Stimulated activated CD4-positive, alpha-beta T cell treated with anti-CD3 and anti-CD28 coated beads, Interleukin-1b, Interleukin-23, amount 100 ng/mL, for 1 hour (primary cell): Measurements from ENCODE around the gene HLA-C.
"Not testable (repeated sequence)": the region's sequence is repeated elsewhere in the genome, so short reads cannot be mapped to it uniquely, and the experiment has no call there.

ENCODE experiments used
- DNase-seq, 2 donors: peaks; one replicate each; pipeline ENCODE4 v3.0.0-alpha.2; 2020; ENCODE audit warnings: low read depth in 2 of 2

The HLA-C gene

GRCh38 chr6:31271641-31272357 lies at the start of gene HLA-C:
TSS of gene HLA-C (minus strand) at chr6:31272092. CDS start at chr6:31272071, 21 bp downstream.
- DNase-seq: peak; percentile 69 to 83

DNA sequence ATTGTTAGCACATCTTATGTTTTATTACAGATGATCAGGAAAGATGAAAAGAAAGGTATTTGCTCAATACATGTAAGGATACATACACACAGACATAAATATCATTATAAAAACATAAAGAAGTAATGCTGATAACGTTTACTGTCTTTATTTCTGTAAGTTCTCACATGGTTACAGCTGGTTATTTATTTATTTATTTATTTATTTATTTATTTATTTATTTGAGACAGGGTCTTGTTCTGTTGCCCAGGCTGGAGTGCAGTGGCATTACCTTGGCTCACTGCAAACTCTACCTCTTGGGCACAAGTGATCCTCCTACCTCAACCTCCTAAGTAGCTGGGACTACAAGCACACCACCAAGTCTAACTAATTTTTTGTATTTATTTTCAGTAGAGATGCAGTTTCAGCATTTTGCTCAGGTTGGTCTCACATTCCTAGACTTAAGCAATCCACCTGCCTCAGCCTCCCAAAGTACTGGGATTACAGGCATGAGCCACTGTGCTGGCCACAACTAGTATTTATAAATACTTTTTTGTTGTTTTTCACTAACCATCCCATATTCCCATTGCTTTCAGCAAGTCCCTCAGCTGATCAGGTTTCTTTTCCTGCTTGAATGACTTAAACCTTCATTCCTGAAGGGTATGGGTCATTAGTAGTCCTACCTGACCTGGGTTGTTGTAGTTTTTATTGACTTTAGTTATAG lies 49.3 kb upstream of the HLA-C start:
- DNase-seq: no peak

DNA sequence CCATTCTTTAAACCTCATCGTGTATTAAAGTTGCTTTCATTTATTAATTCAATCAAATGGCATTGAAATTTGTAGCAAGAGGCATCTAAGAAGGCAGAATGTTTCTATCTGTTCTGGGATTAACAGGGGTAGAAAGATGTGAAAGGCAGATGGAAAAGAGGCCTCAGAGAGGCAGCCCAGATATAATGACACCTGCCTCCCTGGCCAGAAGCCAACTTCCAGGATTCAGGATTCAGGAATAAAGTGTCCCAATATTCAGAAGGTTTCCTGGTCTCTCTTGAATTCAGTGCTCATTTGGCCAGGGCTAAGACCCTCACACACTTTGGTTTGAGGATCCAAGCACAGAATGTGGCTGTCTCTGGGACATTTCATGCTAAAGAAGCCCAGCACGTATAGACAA lies 45.1 kb upstream of the HLA-C start:
- DNase-seq: no peak

DNA sequence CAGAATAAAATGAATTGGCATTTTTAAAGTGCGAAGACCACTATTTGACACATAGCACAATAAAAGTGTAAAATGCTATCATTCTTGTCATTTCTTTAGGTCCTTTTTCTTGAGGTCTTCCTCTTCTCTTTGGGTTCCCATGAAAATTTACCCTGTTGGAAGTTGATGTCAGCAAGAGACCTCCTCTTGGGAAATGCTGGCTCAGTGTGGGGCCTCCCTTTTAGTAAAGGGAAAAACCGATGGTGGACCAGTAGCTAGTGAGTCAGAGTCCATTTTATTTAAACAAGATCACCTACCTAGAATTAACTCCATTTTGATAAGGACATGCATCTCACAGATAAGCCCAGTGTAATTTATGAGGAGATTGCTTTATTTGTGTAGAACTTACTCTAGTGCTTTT lies 37.7 kb upstream of the HLA-C start:
- no peak for DNase-seq

DNA sequence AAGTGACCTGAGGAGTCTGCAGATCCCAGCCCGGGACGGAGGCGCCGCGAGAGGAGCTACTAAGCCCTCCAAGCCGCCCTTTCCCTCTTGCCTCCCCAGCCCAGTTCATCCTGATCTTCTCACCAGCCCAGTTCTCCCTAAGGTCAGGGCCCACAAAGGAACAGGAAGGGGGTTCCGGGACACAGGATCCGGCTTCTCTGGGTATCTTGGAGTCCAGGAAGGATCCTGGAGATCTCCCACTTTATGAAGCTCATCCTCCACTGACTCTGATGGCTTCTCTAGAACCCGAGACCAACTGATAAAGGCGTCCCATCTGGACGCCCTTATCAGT lies 36.9 kb upstream of the HLA-C start:
- no peak for DNase-seq

DNA sequence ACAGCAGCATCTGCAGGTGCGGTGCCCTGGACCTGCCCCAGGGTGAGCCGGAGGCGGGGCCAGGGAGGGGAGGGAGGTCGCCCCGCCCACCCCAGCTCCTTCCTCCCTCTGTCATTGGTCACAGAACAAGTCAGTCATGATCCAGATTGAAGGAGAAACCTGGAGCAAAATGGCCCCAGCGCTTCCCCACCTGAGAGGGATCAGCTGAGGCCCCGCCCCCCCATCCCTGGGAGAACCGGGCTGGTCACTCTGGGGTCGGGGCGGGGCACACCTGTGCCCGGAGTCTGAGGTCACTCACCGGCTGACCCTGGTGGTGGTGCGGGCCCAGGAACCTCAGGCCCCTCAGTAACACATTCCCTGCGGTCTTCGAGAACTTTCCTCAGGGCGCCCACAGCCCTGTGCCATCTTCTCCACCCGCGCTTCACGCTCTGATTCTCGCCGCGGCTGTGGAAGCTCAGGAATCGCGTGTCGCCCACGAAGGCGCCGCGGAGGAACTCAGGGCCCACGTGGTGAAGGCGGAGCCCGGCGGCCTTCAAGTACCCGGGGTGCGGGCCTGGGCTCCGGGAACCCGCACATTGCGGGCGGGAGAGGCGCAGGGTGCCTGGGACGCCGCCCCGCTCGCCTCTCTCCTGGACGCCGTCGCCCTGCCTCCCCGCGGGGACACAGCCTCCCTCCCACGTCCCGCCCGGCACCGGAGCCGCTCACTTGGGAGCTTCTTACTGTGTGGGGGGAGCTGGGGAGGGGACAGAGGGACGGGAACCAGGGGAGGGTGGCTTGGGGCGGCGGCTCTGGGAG lies 36.4 kb upstream of the HLA-C start:
- peak; percentile 38 to 42 for DNase-seq

DNA sequence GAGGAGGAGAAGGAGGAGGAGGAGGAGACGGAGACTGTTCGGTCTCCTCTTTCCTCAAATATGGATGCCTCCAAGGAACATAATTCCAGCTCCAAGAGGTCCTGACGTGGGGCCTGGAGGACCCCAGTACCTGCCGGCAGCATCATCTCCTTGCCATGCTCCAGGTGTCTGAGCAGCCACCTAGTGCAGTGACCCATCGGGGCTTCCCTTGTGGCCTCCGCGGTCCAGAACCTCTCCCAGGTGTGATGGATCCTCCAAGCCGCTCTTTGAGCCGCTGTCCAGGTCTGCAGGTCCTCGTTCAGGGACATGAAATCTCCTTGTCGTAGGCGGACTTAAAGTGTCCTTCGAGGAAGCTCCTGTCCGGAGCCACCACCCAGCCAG lies 35.8 kb upstream of the HLA-C start:
- DNase-seq: no peak

- DNase-seq: no peak
Measured at GRCh38 chr6:31305703-31306219, 33.9 kb upstream of the HLA-C start.

DNA sequence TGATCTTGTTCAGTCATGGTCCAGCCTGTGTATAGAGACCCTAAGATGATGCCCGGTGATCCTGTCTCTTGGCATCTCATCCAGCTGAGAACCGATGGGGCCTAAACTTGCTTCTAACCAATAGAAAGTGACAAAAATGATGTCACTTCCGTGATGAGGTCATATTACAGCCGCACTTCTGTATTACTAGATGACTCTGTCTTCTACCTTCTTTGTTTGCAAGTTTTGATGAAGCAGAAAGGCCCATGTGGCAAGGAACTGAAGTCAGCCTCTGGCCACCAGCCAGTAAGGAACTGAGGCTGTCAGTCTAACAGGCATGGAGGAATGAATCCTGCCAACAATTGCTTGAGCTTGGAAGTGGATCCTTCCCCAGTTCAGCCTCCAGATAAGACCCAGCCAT lies 32.8 kb upstream of the HLA-C start:
- DNase-seq: no peak

DNA sequence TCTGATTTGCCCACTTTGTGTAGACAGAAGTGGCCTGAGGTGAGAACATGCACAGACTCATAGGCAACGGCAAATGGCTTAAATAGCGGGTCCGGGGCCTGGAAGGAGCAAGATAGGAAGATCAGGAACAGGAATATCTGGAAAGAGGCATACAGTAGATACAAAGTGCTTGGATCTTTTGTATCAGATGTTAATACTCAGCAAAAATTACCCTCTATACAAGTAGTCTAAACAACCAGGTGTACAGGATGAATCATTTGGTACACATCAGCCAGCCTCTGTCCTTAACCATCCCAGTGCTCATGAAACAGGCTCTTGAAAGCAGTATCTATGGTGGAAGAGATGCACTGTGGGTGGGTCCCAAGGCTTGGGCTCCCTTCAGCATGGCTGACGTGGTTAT lies 28.9 kb upstream of the HLA-C start:
- no peak for DNase-seq

GRCh38 chr6:31299947-31300346 lies 28.1 kb upstream of the HLA-C start:
- no peak for DNase-seq

DNA sequence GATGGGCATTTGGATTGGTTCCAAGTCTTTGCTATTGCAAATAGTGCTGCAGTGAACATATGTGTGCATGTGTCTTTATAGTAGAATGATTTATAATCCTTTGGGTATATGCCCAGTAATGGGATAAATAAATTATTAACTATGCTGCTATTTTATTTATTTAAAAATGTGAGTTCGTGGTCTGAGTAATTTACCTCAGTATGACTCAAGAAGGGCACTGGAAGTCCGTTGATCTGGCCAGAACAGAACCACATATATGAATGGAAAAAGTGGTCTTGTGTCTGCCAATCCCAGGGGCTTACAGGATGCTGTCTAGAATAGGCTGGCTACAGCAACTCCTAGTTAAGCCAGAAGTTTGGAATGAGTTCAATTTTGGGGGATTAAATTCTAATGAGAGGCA lies 27.6 kb upstream of the HLA-C start:
- DNase-seq: no peak

DNA sequence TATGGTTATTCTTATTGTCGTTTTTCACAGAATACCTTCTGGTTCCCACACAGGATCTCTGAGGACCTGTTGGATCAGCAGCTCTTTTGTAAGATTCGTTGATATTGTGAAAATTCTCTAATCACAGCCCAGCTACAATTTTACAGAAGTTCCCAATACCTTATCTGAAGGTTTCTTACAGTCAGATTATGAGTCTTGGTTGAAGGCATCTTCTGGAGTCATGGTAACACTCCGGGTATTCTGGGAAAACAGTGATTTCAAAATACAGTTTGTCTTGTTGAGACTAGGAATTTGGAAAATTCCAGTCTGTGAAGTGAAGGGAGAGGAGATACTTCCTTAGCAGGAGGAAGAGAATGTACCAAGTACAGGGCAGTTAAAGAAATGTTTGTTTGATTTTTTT lies 22.2 kb upstream of the HLA-C start:
- DNase-seq: no peak

DNA sequence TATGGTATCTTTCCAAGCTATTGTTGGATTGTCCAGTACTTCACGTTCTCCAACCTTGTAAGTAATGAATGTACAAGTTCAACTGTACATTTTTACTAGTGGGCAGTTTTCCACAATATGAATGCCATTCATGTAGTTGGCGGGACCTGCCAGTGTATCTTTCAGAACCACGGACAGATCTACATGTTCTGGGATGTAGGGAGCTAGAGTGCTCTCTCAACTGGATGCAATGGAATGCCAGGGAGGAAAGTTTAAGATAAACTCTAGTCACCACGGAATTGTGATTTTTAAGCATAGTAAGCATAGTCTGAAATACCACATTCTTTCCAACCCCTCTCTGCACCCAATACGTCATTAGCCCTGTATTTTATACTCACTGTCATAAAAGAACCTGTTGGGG lies 21.5 kb upstream of the HLA-C start:
- no peak for DNase-seq

- DNase-seq: no peak
Measured at GRCh38 chr6:31289788-31290187, 17.9 kb upstream of the HLA-C start.

- no peak for DNase-seq
Measured at GRCh38 chr6:31287619-31288018, 15.7 kb upstream of the HLA-C start.

- DNase-seq: no peak
Measured at GRCh38 chr6:31285982-31286381, 14.1 kb upstream of the HLA-C start.

- no peak for DNase-seq
Measured at GRCh38 chr6:31285486-31285885, 13.6 kb upstream of the HLA-C start.

GRCh38 chr6:31279647-31280046 lies 7.8 kb upstream of the HLA-C start:
- DNase-seq: not testable (repeated sequence)

GRCh38 chr6:31272836-31273626 lies 1.1 kb upstream of the HLA-C start:
- no peak for DNase-seq

GRCh38 chr6:31272436-31272835 lies 544 bp upstream of the HLA-C start:
- no peak for DNase-seq
